OCI-LY3 (cell line): ENCODE results near the gene GP2.

ENCODE experiments used
- H2AFZ ChIP-seq: fragments of 200-600, 300-600 bp; shearing (Covaris generic); 2 replicates; pipeline ENCODE4 v1.6.0; 2014; ENCODE audit warnings: antibody characterized with exemption, low read depth, low read length
- H3K27ac ChIP-seq: fragments of 200-600, 300-600 bp; sonication (generic); 2 replicates; pipeline ENCODE4 v1.5.1; 2014; ENCODE audit warnings: mild to moderate bottlenecking, low read length, moderate library complexity, mixed read lengths
- H3K27me3 ChIP-seq: fragments of 200-600, 300-600 bp; sonication (generic); 2 replicates; pipeline ENCODE4 v1.6.1; 2014; ENCODE audit warnings: low read depth, low read length, mixed read lengths
- H3K36me3 ChIP-seq: fragments of 200-600, 300-600 bp; sonication (generic); replicated peaks from 2 replicates; pipeline ENCODE3; 2014; ENCODE audit warnings: low read depth, low read length, mixed read lengths
- H3K4me1 ChIP-seq: fragments of 300-600, 200-600 bp; sonication (generic); 2 replicates; pipeline ENCODE4 v1.6.1; 2014; ENCODE audit warnings: low read length, mixed read lengths
- H3K4me2 ChIP-seq: fragments of 200-600, 300-600 bp; sonication (generic); 2 replicates; pipeline ENCODE4 v1.6.1; 2014; ENCODE audit warnings: low read length, mixed read lengths
- H3K4me3 ChIP-seq: fragments of 300-600, 200-600 bp; sonication (generic); 2 replicates; pipeline ENCODE4 v1.5.1; 2014; ENCODE audit warnings: antibody characterized with exemption, mild to moderate bottlenecking, low read length, moderate library complexity
- H3K79me2 ChIP-seq: fragments of 300-600, 200-600 bp; shearing (Covaris generic); 2 replicates; pipeline ENCODE4 v1.6.1; 2014; ENCODE audit warnings: mild to moderate bottlenecking, low read length, mixed read lengths
- H3K9ac ChIP-seq: fragments of 300-600, 200-600 bp; shearing (Covaris generic); 2 replicates; pipeline ENCODE4 v1.6.0; 2014; ENCODE audit warnings: mild to moderate bottlenecking, low read length, moderate library complexity
- H3K9me3 ChIP-seq: fragments of 200-600, 300-600 bp; shearing (Covaris generic); 2 replicates; pipeline ENCODE4 v1.6.1; 2014; ENCODE audit warnings: low read length, mixed read lengths; ENCODE audit not compliant: insufficient read depth
- H4K20me1 ChIP-seq: fragments of 200-600, 300-600 bp; sonication (generic); 2 replicates; pipeline ENCODE4 v1.6.1; 2016; ENCODE audit warnings: low read length, mixed read lengths; ENCODE audit not compliant: insufficient read depth
- EZH2phosphoT487 ChIP-seq: fragments of 200-600 bp; shearing (Covaris generic); IDR thresholded peaks from 2 replicates; pipeline ENCODE4 v1.6.1; 2018; ENCODE audit warnings: antibody characterized with exemption, mixed run types, low read depth
- TF ChIP-seq, protein P1 (sequence below): fragments of 200-600, 300-600 bp; sonication (generic); IDR thresholded peaks from 2 replicates; pipeline ENCODE4 v1.5.1; 2014; ENCODE audit warnings: antibody characterized with exemption, low read length, low read depth

GP2 gene

DNA sequence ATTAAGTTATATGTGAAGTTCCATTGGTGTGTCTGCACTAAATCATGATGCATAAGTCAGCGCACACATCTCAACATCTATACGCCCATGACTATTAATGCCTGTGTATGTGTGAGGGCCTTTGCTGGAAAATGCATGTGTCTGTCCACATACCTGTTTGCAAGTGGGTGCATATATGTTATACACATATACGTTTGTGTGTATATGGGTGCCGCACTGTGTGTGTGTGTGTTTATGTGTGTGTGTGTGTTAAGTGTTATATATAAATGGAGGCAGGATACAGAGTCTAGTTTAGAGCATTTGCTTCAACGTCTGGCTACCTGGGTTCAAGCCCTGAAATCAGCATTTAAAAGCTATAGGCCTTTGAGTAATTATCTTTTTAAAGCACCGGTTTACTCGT, 19.5 kb downstream of the GP2 start:
- H3K27ac ChIP-seq, result no peak overlapping the region
- no peak overlapping the region for H3K9ac ChIP-seq
- no peak overlapping the region for H3K4me2 ChIP-seq
- H3K27me3 ChIP-seq, result peaks cover 32% of the 10 kb centered on the region
- H3K9me3 ChIP-seq, result no peaks in the 10 kb centered on the region
- no peaks in the 10 kb centered on the region for H3K36me3 ChIP-seq
- H3K4me3 ChIP-seq, result no peak overlapping the region
- H3K4me1 ChIP-seq, result peaks cover 12% of the 10 kb centered on the region
- no peak overlapping the region for H2AFZ ChIP-seq
- no peak for TF ChIP-seq EZH2phosphoT487
- TF ChIP-seq, protein P1, sequence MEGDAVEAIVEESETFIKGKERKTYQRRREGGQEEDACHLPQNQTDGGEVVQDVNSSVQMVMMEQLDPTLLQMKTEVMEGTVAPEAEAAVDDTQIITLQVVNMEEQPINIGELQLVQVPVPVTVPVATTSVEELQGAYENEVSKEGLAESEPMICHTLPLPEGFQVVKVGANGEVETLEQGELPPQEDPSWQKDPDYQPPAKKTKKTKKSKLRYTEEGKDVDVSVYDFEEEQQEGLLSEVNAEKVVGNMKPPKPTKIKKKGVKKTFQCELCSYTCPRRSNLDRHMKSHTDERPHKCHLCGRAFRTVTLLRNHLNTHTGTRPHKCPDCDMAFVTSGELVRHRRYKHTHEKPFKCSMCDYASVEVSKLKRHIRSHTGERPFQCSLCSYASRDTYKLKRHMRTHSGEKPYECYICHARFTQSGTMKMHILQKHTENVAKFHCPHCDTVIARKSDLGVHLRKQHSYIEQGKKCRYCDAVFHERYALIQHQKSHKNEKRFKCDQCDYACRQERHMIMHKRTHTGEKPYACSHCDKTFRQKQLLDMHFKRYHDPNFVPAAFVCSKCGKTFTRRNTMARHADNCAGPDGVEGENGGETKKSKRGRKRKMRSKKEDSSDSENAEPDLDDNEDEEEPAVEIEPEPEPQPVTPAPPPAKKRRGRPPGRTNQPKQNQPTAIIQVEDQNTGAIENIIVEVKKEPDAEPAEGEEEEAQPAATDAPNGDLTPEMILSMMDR, result no peak
- H3K79me2 ChIP-seq, result no peaks in the 10 kb centered on the region
- no peaks in the 10 kb centered on the region for H4K20me1 ChIP-seq

DNA sequence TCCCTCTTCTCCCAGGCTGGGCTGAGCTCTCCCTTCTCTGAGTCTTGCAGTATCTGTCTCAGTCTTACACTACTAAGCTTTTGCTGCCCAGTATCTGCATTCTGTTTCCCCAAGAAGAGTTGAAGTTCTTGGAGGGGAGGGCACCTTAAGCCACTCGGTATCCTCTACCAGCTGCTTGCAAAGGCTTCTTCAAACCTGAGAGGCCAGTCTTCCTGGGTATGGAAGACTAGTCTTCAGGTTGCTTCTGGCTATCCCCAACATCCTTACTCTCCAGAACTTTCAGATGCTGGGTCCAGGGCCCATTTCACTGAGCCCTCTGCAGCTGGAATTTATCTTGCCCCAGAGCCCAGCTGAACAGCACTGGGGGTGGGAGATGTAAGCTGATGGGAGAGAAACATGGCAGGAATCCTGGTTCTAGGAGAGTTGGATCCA, 20.1 kb downstream of the GP2 start:
- Histone ChIP-seq H3K9me3 (no peaks in the 10 kb centered on the region), H2AFZ (no peak overlapping the region), H3K4me3 (no peak overlapping the region), H3K79me2 (no peaks in the 10 kb centered on the region), H4K20me1 (no peaks in the 10 kb centered on the region), H3K4me1 (peaks cover 12% of the 10 kb centered on the region), H3K36me3 (no peaks in the 10 kb centered on the region), H3K27me3 (peaks cover 32% of the 10 kb centered on the region), H3K9ac (no peak overlapping the region), H3K27ac (no peak overlapping the region), H3K4me2 (no peak overlapping the region)
- TF ChIP-seq, protein P1, result no peak
- TF ChIP-seq EZH2phosphoT487, result no peak

DNA sequence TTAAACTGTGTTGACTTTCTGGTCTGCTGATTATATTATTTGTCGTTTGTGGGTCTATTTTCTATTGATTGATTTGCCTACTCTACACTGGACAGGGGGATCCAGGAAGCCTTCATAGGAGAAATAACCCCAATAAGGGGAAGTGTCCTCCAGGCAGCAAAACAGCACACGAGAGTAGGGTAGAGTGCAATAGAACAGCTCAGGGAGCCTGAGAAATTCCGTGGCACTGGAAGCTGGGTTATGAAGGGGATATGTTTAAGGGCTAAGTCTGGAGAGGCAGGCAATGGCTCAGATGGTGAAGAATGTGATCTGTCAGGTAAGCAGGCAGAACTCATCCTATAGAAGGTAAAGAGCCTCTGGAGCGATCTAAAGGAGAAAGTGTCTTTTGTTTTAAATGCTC, 20.9 kb downstream of the GP2 start:
- H2AFZ ChIP-seq, result no peak overlapping the region
- no peak overlapping the region for H3K4me2 ChIP-seq
- no peak overlapping the region for H3K27ac ChIP-seq
- H3K79me2 ChIP-seq, result no peaks in the 10 kb centered on the region
- H3K27me3 ChIP-seq, result peaks cover 37% of the 10 kb centered on the region
- TF ChIP-seq, protein P1, result no peak
- no peak for TF ChIP-seq EZH2phosphoT487
- no peak overlapping the region for H3K4me3 ChIP-seq
- H3K9me3 ChIP-seq, result no peaks in the 10 kb centered on the region
- no peaks in the 10 kb centered on the region for H3K36me3 ChIP-seq
- peaks cover 12% of the 10 kb centered on the region for H3K4me1 ChIP-seq
- H3K9ac ChIP-seq, result no peak overlapping the region
- no peaks in the 10 kb centered on the region for H4K20me1 ChIP-seq

DNA sequence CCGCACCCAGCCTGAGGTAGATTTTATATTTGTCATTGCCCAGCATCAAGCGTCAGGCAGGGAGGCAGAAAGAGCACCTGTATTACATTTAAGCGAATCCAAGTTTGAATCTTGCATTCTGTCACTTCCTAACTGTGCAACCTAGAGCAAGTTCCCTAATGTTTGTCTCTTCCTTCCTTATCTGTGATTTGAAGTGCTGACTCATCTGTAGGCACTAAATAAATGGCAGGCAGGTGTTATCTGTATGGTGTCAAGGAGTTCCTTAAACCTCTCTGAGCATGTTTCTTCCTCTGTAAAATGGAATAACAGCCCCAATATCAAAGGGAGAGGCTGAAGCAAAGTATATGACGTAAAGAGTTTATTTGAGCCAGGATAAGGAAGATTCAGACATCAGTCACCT, 24.3 kb downstream of the GP2 start:
- Histone ChIP-seq H4K20me1 (no peaks in the 10 kb centered on the region), H2AFZ (no peak overlapping the region), H3K27ac (no peak overlapping the region), H3K4me3 (no peak overlapping the region), H3K9me3 (no peaks in the 10 kb centered on the region), H3K36me3 (no peaks in the 10 kb centered on the region), H3K79me2 (no peaks in the 10 kb centered on the region), H3K9ac (no peak overlapping the region), H3K27me3 (peaks cover 58% of the 10 kb centered on the region), H3K4me2 (no peak overlapping the region), H3K4me1 (peaks cover 11% of the 10 kb centered on the region)
- TF ChIP-seq, protein P1, result no peak
- no peak for TF ChIP-seq EZH2phosphoT487
